Parathyroid adenoma (tissue), 2 donors: ENCODE results near the gene STK36.

Experiments used
- H2AFZ ChIP-seq: fragments of 300-600 bp; sonication (generic); one replicate; pipeline ENCODE4 v1.7.0; 2017; ENCODE audit warnings: antibody characterized with exemption, mild to moderate bottlenecking
- H3K27ac ChIP-seq: fragments of 300-600 bp; sonication (generic); one replicate; pipeline ENCODE4 v1.7.0; 2017
- H3K27me3 ChIP-seq: fragments of 300-600 bp; sonication (generic); one replicate; pipeline ENCODE4 v1.7.0; 2017; ENCODE audit warnings: low read length; ENCODE audit not compliant: control insufficient read depth, insufficient read depth
- H3K36me3 ChIP-seq: fragments of 300-600 bp; sonication (generic); one replicate; pipeline ENCODE4 v1.7.0; 2017; ENCODE audit warnings: low read length; ENCODE audit not compliant: control insufficient read depth, insufficient read depth
- H3K4me1 ChIP-seq: fragments of 300-600 bp; sonication (generic); one replicate; pipeline ENCODE4 v1.7.0; 2017; ENCODE audit warnings: control low read depth
- H3K4me2 ChIP-seq: fragments of 300-600 bp; sonication (generic); one replicate; pipeline ENCODE4 v1.7.0; 2017; ENCODE audit warnings: low read length
- H3K4me3 ChIP-seq: fragments of 300-600 bp; sonication (generic); one replicate; pipeline ENCODE4 v1.7.0; 2017; ENCODE audit warnings: low read depth, low read length
- H3K79me2 ChIP-seq: fragments of 300-600 bp; sonication (generic); one replicate; pipeline ENCODE4 v1.7.0; 2017; ENCODE audit warnings: control low read depth
- H3K9ac ChIP-seq: fragments of 300-600 bp; sonication (generic); one replicate; pipeline ENCODE4 v1.7.0; 2017; ENCODE audit warnings: mild to moderate bottlenecking
- H3K9me3 ChIP-seq: fragments of 300-600 bp; sonication (generic); one replicate; pipeline ENCODE4 v1.7.0; 2017; ENCODE audit warnings: low read length; ENCODE audit not compliant: control insufficient read depth
- TF ChIP-seq, protein P1 (sequence below): fragments of 300-600 bp; sonication (generic); IDR thresholded peaks from one replicate; pipeline ENCODE4 v1.7.0; 2017; ENCODE audit warnings: antibody characterized with exemption, mild to moderate bottlenecking
- donor health status: primary hyperparathyroidism.

STK36 gene

DNA sequence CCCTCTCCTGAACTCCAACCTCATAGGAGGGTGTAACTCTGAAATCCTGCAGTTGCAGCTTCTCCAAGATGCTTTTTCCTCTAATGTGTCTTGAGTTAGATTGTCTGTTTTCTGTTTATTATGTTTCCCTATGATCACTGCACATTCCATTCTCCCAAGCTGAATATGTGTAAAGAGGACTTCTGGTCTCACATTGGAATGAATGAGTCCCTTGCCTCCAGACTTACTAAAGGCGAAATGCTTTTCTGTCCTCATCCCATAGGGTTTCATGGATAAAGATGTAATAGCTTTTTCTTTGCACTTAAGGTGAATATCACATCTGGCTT, 74.5 kb downstream of the STK36 start:
- TF ChIP-seq, protein P1, sequence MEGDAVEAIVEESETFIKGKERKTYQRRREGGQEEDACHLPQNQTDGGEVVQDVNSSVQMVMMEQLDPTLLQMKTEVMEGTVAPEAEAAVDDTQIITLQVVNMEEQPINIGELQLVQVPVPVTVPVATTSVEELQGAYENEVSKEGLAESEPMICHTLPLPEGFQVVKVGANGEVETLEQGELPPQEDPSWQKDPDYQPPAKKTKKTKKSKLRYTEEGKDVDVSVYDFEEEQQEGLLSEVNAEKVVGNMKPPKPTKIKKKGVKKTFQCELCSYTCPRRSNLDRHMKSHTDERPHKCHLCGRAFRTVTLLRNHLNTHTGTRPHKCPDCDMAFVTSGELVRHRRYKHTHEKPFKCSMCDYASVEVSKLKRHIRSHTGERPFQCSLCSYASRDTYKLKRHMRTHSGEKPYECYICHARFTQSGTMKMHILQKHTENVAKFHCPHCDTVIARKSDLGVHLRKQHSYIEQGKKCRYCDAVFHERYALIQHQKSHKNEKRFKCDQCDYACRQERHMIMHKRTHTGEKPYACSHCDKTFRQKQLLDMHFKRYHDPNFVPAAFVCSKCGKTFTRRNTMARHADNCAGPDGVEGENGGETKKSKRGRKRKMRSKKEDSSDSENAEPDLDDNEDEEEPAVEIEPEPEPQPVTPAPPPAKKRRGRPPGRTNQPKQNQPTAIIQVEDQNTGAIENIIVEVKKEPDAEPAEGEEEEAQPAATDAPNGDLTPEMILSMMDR, result no peak
- H3K36me3 ChIP-seq, result no peaks in the 10 kb centered on the region
- no peaks in the 10 kb centered on the region for H3K27me3 ChIP-seq
- H3K9me3 ChIP-seq, result no peaks in the 10 kb centered on the region
- no peaks in the 10 kb centered on the region for H3K4me1 ChIP-seq
- H3K27ac ChIP-seq, result no peak overlapping the region
- no peak overlapping the region for H3K4me2 ChIP-seq
- no peaks in the 10 kb centered on the region for H3K79me2 ChIP-seq
- no peak overlapping the region for H3K4me3 ChIP-seq
- no peak overlapping the region for H2AFZ ChIP-seq
- no peak overlapping the region for H3K9ac ChIP-seq

DNA sequence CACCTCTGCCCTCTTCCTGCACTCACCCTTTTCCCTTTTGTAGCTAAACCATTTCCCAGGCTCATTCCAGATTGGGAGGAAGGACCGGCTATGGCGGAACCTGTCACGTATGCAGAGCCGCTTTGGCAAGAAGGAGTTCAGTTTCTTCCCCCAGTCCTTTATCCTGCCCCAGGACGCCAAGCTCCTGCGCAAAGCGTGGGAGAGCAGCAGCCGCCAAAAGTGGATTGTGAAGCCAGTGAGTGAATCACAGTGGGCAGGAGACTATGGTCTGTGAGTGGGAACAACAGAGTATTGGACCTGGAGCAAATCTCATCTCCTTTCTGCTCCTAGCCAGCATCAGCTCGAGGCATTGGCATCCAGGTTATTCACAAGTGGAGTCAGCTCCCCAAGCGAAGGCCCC, 75.1 kb downstream of the STK36 start:
- Histone ChIP-seq H2AFZ (no peak overlapping the region), H3K27ac (no peak overlapping the region), H3K79me2 (no peaks in the 10 kb centered on the region), H3K4me2 (no peak overlapping the region), H3K36me3 (no peaks in the 10 kb centered on the region), H3K9ac (no peak overlapping the region), H3K9me3 (no peaks in the 10 kb centered on the region), H3K4me3 (no peak overlapping the region), H3K4me1 (no peaks in the 10 kb centered on the region), H3K27me3 (no peaks in the 10 kb centered on the region)
- TF ChIP-seq, protein P1, result no peak

DNA sequence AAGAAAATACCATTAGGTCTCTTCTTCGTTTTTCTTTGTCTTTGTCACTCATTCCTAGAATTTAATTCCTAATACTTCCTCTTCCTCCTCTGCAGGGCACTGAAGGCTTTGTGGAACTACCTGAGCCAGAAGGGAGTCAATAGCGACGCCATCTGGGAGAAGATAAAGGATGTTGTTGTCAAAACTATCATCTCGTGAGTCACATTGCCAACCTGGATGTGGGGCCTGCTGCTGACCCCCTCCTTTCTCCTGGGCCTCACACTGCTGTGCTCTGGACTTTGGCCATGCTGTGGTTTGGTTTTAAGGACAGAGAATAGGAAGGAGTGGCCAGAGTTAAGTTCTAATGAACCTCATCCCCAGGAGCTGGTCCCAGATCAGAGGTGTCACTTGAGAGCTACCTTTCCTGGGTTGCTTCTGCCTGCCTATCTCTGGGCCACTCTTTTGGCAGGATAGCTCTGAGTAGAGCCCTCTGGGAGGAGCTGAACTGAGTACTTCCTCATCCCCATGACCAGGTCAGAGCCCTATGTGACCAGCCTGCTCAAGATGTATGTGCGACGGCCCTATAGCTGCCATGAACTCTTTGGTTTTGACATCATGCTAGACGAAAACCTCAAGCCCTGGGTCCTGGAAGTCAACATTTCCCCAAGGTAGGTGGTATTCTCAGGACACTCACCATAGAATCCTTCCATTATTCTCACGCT, 77.0 kb downstream of the STK36 start:
- Histone ChIP-seq H3K36me3 (no peaks in the 10 kb centered on the region), H3K79me2 (no peaks in the 10 kb centered on the region), H3K4me1 (no peaks in the 10 kb centered on the region), H3K4me3 (no peak overlapping the region), H3K9me3 (no peaks in the 10 kb centered on the region), H3K4me2 (no peak overlapping the region), H2AFZ (no peak overlapping the region), H3K27me3 (no peaks in the 10 kb centered on the region), H3K9ac (no peak overlapping the region), H3K27ac (no peak overlapping the region)
- TF ChIP-seq, protein P1, result no peak
